Measurements from ENCODE around the gene DES.

Gene DES

GRCh38 chr2:219446689-219447088, 28.5 kb downstream of the DES start:
- H3K27ac ChIP-seq (ENCODE audit: insufficient read depth in 1 of 2, low read depth in 1 of 2, low read length in 2 of 2, poor library complexity in 1 of 2, severe bottlenecking in 2 of 2) = no peak overlapping the region
- no peaks in the 10 kb centered on the region for H3K36me3 ChIP-seq (ENCODE audit: control insufficient read depth in 4 of 4, insufficient read depth in 4 of 4, low read length in 3 of 4)
- H3K4me3 ChIP-seq (ENCODE audit: control insufficient read depth in 1 of 7, extremely low read depth in 1 of 7, insufficient read depth in 4 of 7, low read depth in 2 of 7, low read length in 6 of 7) = no peak overlapping the region
- POLR2A ChIA-PET = no interaction called here
- no peaks in the 10 kb centered on the region for H3K9me3 ChIP-seq (ENCODE audit: control extremely low read depth in 1 of 5, control insufficient read depth in 4 of 5, insufficient read depth in 2 of 5, low read depth in 1 of 5, low read length in 4 of 5)
- H3K27me3 ChIP-seq (replicated peaks in 2 of 5; ENCODE audit: control insufficient read depth in 4 of 5, insufficient read depth in 5 of 5, low read length in 4 of 5) = peaks cover 0 to 81% (median 27%) of the 10 kb centered on the region in 5 experiments
- peaks cover 0 to 21% (median 14%) of the 10 kb centered on the region in 4 experiments for H3K4me1 ChIP-seq (ENCODE audit: control extremely low read depth in 1 of 4, control insufficient read depth in 4 of 4, insufficient read depth in 4 of 4, low read length in 3 of 4)
- CTCF ChIA-PET = interaction anchor here (0.8 to 2.4 kb wide), 5 partner anchors 8 to 83 kb away, joined by 3 to 9 read pairs (median 5); no protein-coding TSS in a partner anchor
- no CpG with 5 or more reads among the region's 1 CpG for WGBS (ENCODE audit: insufficient coverage)
- no peak for DNase-seq

GRCh38 chr2:219447242-219448098, 29.3 kb downstream of the DES start:
- peaks cover 0 to 19% (median 13%) of the 10 kb centered on the region in 4 experiments for H3K4me1 ChIP-seq (ENCODE audit: control extremely low read depth in 1 of 4, control insufficient read depth in 4 of 4, insufficient read depth in 4 of 4, low read length in 3 of 4)
- 81% methylated on average over 15 of the region's 23 CpGs for WGBS (ENCODE audit: insufficient coverage)
- ChIA-PET CTCF (interaction anchor here (0.8 to 2.4 kb wide), 6 partner anchors 9 to 82 kb away, joined by 3 to 9 read pairs (median 6); no protein-coding TSS in a partner anchor), POLR2A (no interaction called here)
- H3K27me3 ChIP-seq (replicated peaks in 2 of 5; ENCODE audit: control insufficient read depth in 4 of 5, insufficient read depth in 5 of 5, low read length in 4 of 5) = peaks cover 0 to 80% (median 28%) of the 10 kb centered on the region in 5 experiments
- H3K36me3 ChIP-seq (ENCODE audit: control insufficient read depth in 4 of 4, insufficient read depth in 4 of 4, low read length in 3 of 4) = no peaks in the 10 kb centered on the region
- no peak for DNase-seq
- H3K27ac ChIP-seq (ENCODE audit: insufficient read depth in 1 of 2, low read depth in 1 of 2, low read length in 2 of 2, poor library complexity in 1 of 2, severe bottlenecking in 2 of 2) = no peak overlapping the region
- no peaks in the 10 kb centered on the region for H3K9me3 ChIP-seq (ENCODE audit: control extremely low read depth in 1 of 5, control insufficient read depth in 4 of 5, insufficient read depth in 2 of 5, low read depth in 1 of 5, low read length in 4 of 5)
- no peak overlapping the region for H3K4me3 ChIP-seq (ENCODE audit: control insufficient read depth in 1 of 7, extremely low read depth in 1 of 7, insufficient read depth in 4 of 7, low read depth in 2 of 7, low read length in 6 of 7)

- ChIA-PET POLR2A (no interaction called here), CTCF (interaction anchor here (1.5 to 3.1 kb wide), 5 partner anchors 10 to 24 kb away, joined by 4 to 16 read pairs (median 4); no protein-coding TSS in a partner anchor)
- DNase-seq = peak; percentile 21 to 57 (median 37)
- Histone ChIP-seq H3K4me1 (ENCODE audit: control extremely low read depth in 1 of 4, control insufficient read depth in 4 of 4, insufficient read depth in 4 of 4, low read length in 3 of 4) (peaks cover 0 to 19% (median 12%) of the 10 kb centered on the region in 4 experiments), H3K36me3 (ENCODE audit: control insufficient read depth in 4 of 4, insufficient read depth in 4 of 4, low read length in 3 of 4) (no peaks in the 10 kb centered on the region), H3K9me3 (ENCODE audit: control extremely low read depth in 1 of 5, control insufficient read depth in 4 of 5, insufficient read depth in 2 of 5, low read depth in 1 of 5, low read length in 4 of 5) (no peaks in the 10 kb centered on the region), H3K4me3 (ENCODE audit: control insufficient read depth in 1 of 7, extremely low read depth in 1 of 7, insufficient read depth in 4 of 7, low read depth in 2 of 7, low read length in 6 of 7) (peak overlapping the region in 5 of 7 experiments; percentile 2 to 63 (median 48)), H3K27ac (ENCODE audit: insufficient read depth in 1 of 2, low read depth in 1 of 2, low read length in 2 of 2, poor library complexity in 1 of 2, severe bottlenecking in 2 of 2) (no peak overlapping the region), H3K27me3 (replicated peaks in 2 of 5; ENCODE audit: control insufficient read depth in 4 of 5, insufficient read depth in 5 of 5, low read length in 4 of 5) (peaks cover 0 to 72% (median 28%) of the 10 kb centered on the region in 5 experiments)
- 17% methylated on average over 88 of the region's 88 CpGs for WGBS (ENCODE audit: insufficient coverage)
Observed at GRCh38 chr2:219448099-219448775, 30.1 kb downstream of the DES start.

GRCh38 chr2:219448776-219449341, 30.7 kb downstream of the DES start:
- peak overlapping the region in 6 of 7 experiments; percentile 2 to 63 (median 37) for H3K4me3 ChIP-seq (ENCODE audit: control insufficient read depth in 1 of 7, extremely low read depth in 1 of 7, insufficient read depth in 4 of 7, low read depth in 2 of 7, low read length in 6 of 7)
- 6% methylated on average over 47 of the region's 51 CpGs for WGBS (ENCODE audit: insufficient coverage)
- H3K27ac ChIP-seq (ENCODE audit: insufficient read depth in 1 of 2, low read depth in 1 of 2, low read length in 2 of 2, poor library complexity in 1 of 2, severe bottlenecking in 2 of 2) = no peak overlapping the region
- CTCF ChIA-PET = interaction anchor here (1.5 to 3.1 kb wide), 5 partner anchors 10 to 24 kb away, joined by 4 to 16 read pairs (median 6); no protein-coding TSS in a partner anchor
- H3K9me3 ChIP-seq (ENCODE audit: control extremely low read depth in 1 of 5, control insufficient read depth in 4 of 5, insufficient read depth in 2 of 5, low read depth in 1 of 5, low read length in 4 of 5) = no peaks in the 10 kb centered on the region
- no peaks in the 10 kb centered on the region for H3K36me3 ChIP-seq (ENCODE audit: control insufficient read depth in 4 of 4, insufficient read depth in 4 of 4, low read length in 3 of 4)
- POLR2A ChIA-PET = no interaction called here
- peaks cover 0 to 67% (median 27%) of the 10 kb centered on the region in 5 experiments for H3K27me3 ChIP-seq (replicated peaks in 2 of 5; ENCODE audit: control insufficient read depth in 4 of 5, insufficient read depth in 5 of 5, low read length in 4 of 5)
- DNase-seq = peak; percentile 33 to 62 (median 54)
- H3K4me1 ChIP-seq (ENCODE audit: control extremely low read depth in 1 of 4, control insufficient read depth in 4 of 4, insufficient read depth in 4 of 4, low read length in 3 of 4) = peaks cover 0 to 19% (median 14%) of the 10 kb centered on the region in 4 experiments

- Histone ChIP-seq H3K27ac (ENCODE audit: insufficient read depth in 1 of 2, low read depth in 1 of 2, low read length in 2 of 2, poor library complexity in 1 of 2, severe bottlenecking in 2 of 2) (no peak overlapping the region), H3K9me3 (ENCODE audit: control extremely low read depth in 1 of 5, control insufficient read depth in 4 of 5, insufficient read depth in 2 of 5, low read depth in 1 of 5, low read length in 4 of 5) (no peaks in the 10 kb centered on the region), H3K36me3 (ENCODE audit: control insufficient read depth in 4 of 4, insufficient read depth in 4 of 4, low read length in 3 of 4) (no peaks in the 10 kb centered on the region), H3K4me3 (ENCODE audit: control insufficient read depth in 1 of 7, extremely low read depth in 1 of 7, insufficient read depth in 4 of 7, low read depth in 2 of 7, low read length in 6 of 7) (no peak overlapping the region), H3K4me1 (ENCODE audit: control extremely low read depth in 1 of 4, control insufficient read depth in 4 of 4, insufficient read depth in 4 of 4, low read length in 3 of 4) (peaks cover 0 to 19% (median 14%) of the 10 kb centered on the region in 4 experiments), H3K27me3 (replicated peaks in 2 of 5; ENCODE audit: control insufficient read depth in 4 of 5, insufficient read depth in 5 of 5, low read length in 4 of 5) (peaks cover 0 to 60% (median 30%) of the 10 kb centered on the region in 5 experiments)
- no peak for DNase-seq
- CTCF ChIA-PET = interaction anchor here (1.4 to 3.1 kb wide), 7 partner anchors 9 to 80 kb away, joined by 4 to 16 read pairs (median 6); no protein-coding TSS in a partner anchor
- POLR2A ChIA-PET = no interaction called here
- 100% methylated on average over 4 of the region's 5 CpGs for WGBS (ENCODE audit: insufficient coverage)
Observed at GRCh38 chr2:219449609-219450008, 31.4 kb downstream of the DES start.

GRCh38 chr2:219451661-219452360, 33.6 kb downstream of the DES start:
- POLR2A ChIA-PET = no interaction called here
- CTCF ChIA-PET = interaction anchor here (1.1 to 2.0 kb wide), 4 partner anchors 11 to 80 kb away, joined by 4 to 7 read pairs (median 4); no protein-coding TSS in a partner anchor
- peaks cover 0 to 22% (median 22%) of the 10 kb centered on the region in 4 experiments for H3K4me1 ChIP-seq (ENCODE audit: control extremely low read depth in 1 of 4, control insufficient read depth in 4 of 4, insufficient read depth in 4 of 4, low read length in 3 of 4)
- no peaks in the 10 kb centered on the region for H3K9me3 ChIP-seq (ENCODE audit: control extremely low read depth in 1 of 5, control insufficient read depth in 4 of 5, insufficient read depth in 2 of 5, low read depth in 1 of 5, low read length in 4 of 5)
- H3K27ac ChIP-seq (ENCODE audit: insufficient read depth in 1 of 2, low read depth in 1 of 2, low read length in 2 of 2, poor library complexity in 1 of 2, severe bottlenecking in 2 of 2) = no peak overlapping the region
- DNase-seq = no peak
- WGBS (ENCODE audit: insufficient coverage) = 95% methylated on average over 18 of the region's 18 CpGs
- no peak overlapping the region for H3K4me3 ChIP-seq (ENCODE audit: control insufficient read depth in 1 of 7, extremely low read depth in 1 of 7, insufficient read depth in 4 of 7, low read depth in 2 of 7, low read length in 6 of 7)
- no peaks in the 10 kb centered on the region for H3K36me3 ChIP-seq (ENCODE audit: control insufficient read depth in 4 of 4, insufficient read depth in 4 of 4, low read length in 3 of 4)
- peaks cover 0 to 46% (median 27%) of the 10 kb centered on the region in 5 experiments for H3K27me3 ChIP-seq (replicated peaks in 2 of 5; ENCODE audit: control insufficient read depth in 4 of 5, insufficient read depth in 5 of 5, low read length in 4 of 5)
